KMS-11 (cell line): Measurements from ENCODE around the gene GULP1.

Source experiments
- H2AFZ ChIP-seq: fragments of 200-600 bp; sonication (generic); 2 replicates; pipeline ENCODE4 v1.6.1; 2016; ENCODE audit warnings: antibody characterized with exemption, mixed run types, low read depth
- H3K27ac ChIP-seq: fragments of 200-600 bp; sonication (generic); 2 replicates; pipeline ENCODE4 v1.6.1; 2016; ENCODE audit warnings: mild to moderate bottlenecking, mixed run types
- H3K27me3 ChIP-seq: fragments of 200-600 bp; sonication (generic); 2 replicates; pipeline ENCODE4 v1.6.1; 2017; ENCODE audit warnings: mild to moderate bottlenecking, low read depth, mixed run types, moderate library complexity; ENCODE audit not compliant: insufficient read depth
- H3K36me3 ChIP-seq: fragments of 200-600 bp; sonication (generic); 2 replicates; pipeline ENCODE4 v1.6.1; 2017; ENCODE audit warnings: mild to moderate bottlenecking, mixed run types; ENCODE audit not compliant: insufficient read depth
- H3K4me1 ChIP-seq: fragments of 200-600 bp; sonication (generic); 2 replicates; pipeline ENCODE4 v1.6.1; 2016; ENCODE audit warnings: mild to moderate bottlenecking, low read depth, mixed run types; ENCODE audit not compliant: poor library complexity, severe bottlenecking
- H3K4me2 ChIP-seq: fragments of 200-600 bp; sonication (generic); 2 replicates; pipeline ENCODE4 v1.7.0; 2016; ENCODE audit warnings: mild to moderate bottlenecking, mixed run types
- H3K4me3 ChIP-seq: fragments of 200-600 bp; sonication (generic); IDR thresholded peaks from 2 replicates; pipeline ENCODE4 v1.6.1; 2017; ENCODE audit warnings: low read depth, low read length, mixed read lengths; ENCODE audit not compliant: insufficient read depth
- H3K79me2 ChIP-seq: fragments of 200-600 bp; sonication (generic); 2 replicates; pipeline ENCODE4 v1.6.1; 2016; ENCODE audit warnings: low read depth, mixed run types; ENCODE audit not compliant: insufficient read depth
- H3K9ac ChIP-seq: fragments of 200-600 bp; sonication (generic); 2 replicates; pipeline ENCODE4 v1.6.1; 2016; ENCODE audit warnings: mild to moderate bottlenecking, mixed run types
- H4K20me1 ChIP-seq: fragments of 200-600 bp; sonication (generic); 2 replicates; pipeline ENCODE4 v1.6.1; 2016; ENCODE audit warnings: mild to moderate bottlenecking, mixed run types; ENCODE audit not compliant: insufficient read depth
- CTCF ChIP-seq: fragments of 200-600 bp; sonication (generic); conservative IDR thresholded peaks from 2 replicates; pipeline ENCODE4 v1.6.1; 2017; ENCODE audit warnings: low read depth, mild to moderate bottlenecking, antibody characterized with exemption, low read length, moderate library complexity, mixed read lengths

GULP1 gene

GRCh38 chr2:188620916-188621315 is 329.2 kb downstream of the GULP1 start:
- no peaks in the 10 kb centered on the region for H3K36me3 ChIP-seq
- H3K79me2 ChIP-seq: no peaks in the 10 kb centered on the region
- no peak overlapping the region for H3K27ac ChIP-seq
- no peak for TF ChIP-seq CTCF
- H3K4me2 ChIP-seq: no peak overlapping the region
- no peaks in the 10 kb centered on the region for H3K27me3 ChIP-seq
- H3K9ac ChIP-seq: no peak overlapping the region
- H3K4me3 ChIP-seq: no peak overlapping the region
- no peaks in the 10 kb centered on the region for H3K4me1 ChIP-seq
- H4K20me1 ChIP-seq: no peaks in the 10 kb centered on the region
- no peak overlapping the region for H2AFZ ChIP-seq

GRCh38 chr2:188622601-188623260 is 331.1 kb downstream of the GULP1 start:
- Histone ChIP-seq H3K36me3 (no peaks in the 10 kb centered on the region), H3K27ac (no peak overlapping the region), H3K9ac (no peak overlapping the region), H3K4me1 (no peaks in the 10 kb centered on the region), H3K27me3 (no peaks in the 10 kb centered on the region), H3K4me2 (no peak overlapping the region), H2AFZ (no peak overlapping the region), H3K4me3 (no peak overlapping the region), H3K79me2 (no peaks in the 10 kb centered on the region), H4K20me1 (no peaks in the 10 kb centered on the region)
- TF ChIP-seq CTCF: no peak

GRCh38 chr2:188623995-188624643 is 332.4 kb downstream of the GULP1 start:
- Histone ChIP-seq H2AFZ (no peak overlapping the region), H3K27ac (no peak overlapping the region), H3K4me2 (no peak overlapping the region), H3K4me1 (no peaks in the 10 kb centered on the region), H3K36me3 (no peaks in the 10 kb centered on the region), H3K9ac (no peak overlapping the region), H4K20me1 (no peaks in the 10 kb centered on the region), H3K27me3 (no peaks in the 10 kb centered on the region), H3K79me2 (no peaks in the 10 kb centered on the region), H3K4me3 (no peak overlapping the region)
- no peak for TF ChIP-seq CTCF

- no peaks in the 10 kb centered on the region for H3K4me1 ChIP-seq
- H3K27ac ChIP-seq: no peak overlapping the region
- no peaks in the 10 kb centered on the region for H4K20me1 ChIP-seq
- no peak for TF ChIP-seq CTCF
- no peak overlapping the region for H3K9ac ChIP-seq
- no peak overlapping the region for H2AFZ ChIP-seq
- H3K4me3 ChIP-seq: no peak overlapping the region
- no peak overlapping the region for H3K4me2 ChIP-seq
- no peaks in the 10 kb centered on the region for H3K27me3 ChIP-seq
- H3K79me2 ChIP-seq: no peaks in the 10 kb centered on the region
- H3K36me3 ChIP-seq: no peaks in the 10 kb centered on the region
Observed at GRCh38 chr2:188627471-188627870, 335.8 kb downstream of the GULP1 start.
